Astrocyte of the cerebellum (primary cell): ENCODE data around the gene PTTG1.

Experiments used
- DNase-seq: peaks from one replicate; pipeline ENCODE4 v3.0.0-alpha.2; 2011; ENCODE audit warnings: low read depth
- H3K4me3 ChIP-seq: 2 replicates; pipeline ENCODE4 v1.5.1; 2011; ENCODE audit warnings: mild to moderate bottlenecking, low read depth, low read length, moderate library complexity
- in situ Hi-C: cut with HindIII; loops from 2 replicates; pipeline ENCODE4 v1.10.0; 2017; ENCODE audit warnings: low sequenced_read_pairs
- TF ChIP-seq, protein P1 (sequence below): IDR thresholded peaks from 2 replicates; pipeline ENCODE4 v1.5.1; 2012; ENCODE audit warnings: low read length, low read depth, moderate library complexity, mild to moderate bottlenecking; ENCODE audit errors: missing control alignments

The PTTG1 gene

DNA sequence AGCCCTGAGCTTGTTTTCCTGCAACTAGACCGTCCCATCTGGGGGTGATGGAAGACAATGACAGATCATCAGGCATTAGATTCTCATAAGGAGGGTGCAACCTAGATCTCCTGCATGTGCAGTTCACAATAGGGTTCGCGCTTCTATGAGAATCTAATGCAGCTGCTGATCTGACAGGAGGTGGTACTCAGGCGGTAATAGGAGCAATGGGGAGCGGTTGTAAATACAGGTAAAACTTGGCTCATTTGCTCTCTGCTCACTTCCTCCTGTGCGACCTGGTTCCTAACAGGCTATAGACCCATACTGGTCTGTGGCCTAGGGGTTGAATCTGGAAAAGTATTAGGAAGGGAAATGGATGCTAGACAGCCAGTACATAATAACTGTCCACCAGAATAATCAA lies 39.7 kb downstream of the PTTG1 start:
- TF ChIP-seq, protein P1, sequence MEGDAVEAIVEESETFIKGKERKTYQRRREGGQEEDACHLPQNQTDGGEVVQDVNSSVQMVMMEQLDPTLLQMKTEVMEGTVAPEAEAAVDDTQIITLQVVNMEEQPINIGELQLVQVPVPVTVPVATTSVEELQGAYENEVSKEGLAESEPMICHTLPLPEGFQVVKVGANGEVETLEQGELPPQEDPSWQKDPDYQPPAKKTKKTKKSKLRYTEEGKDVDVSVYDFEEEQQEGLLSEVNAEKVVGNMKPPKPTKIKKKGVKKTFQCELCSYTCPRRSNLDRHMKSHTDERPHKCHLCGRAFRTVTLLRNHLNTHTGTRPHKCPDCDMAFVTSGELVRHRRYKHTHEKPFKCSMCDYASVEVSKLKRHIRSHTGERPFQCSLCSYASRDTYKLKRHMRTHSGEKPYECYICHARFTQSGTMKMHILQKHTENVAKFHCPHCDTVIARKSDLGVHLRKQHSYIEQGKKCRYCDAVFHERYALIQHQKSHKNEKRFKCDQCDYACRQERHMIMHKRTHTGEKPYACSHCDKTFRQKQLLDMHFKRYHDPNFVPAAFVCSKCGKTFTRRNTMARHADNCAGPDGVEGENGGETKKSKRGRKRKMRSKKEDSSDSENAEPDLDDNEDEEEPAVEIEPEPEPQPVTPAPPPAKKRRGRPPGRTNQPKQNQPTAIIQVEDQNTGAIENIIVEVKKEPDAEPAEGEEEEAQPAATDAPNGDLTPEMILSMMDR, result no peak
- in situ Hi-C loops, result no loop called here
- no peak for DNase-seq
- H3K4me3 ChIP-seq, result no peak overlapping the region

DNA sequence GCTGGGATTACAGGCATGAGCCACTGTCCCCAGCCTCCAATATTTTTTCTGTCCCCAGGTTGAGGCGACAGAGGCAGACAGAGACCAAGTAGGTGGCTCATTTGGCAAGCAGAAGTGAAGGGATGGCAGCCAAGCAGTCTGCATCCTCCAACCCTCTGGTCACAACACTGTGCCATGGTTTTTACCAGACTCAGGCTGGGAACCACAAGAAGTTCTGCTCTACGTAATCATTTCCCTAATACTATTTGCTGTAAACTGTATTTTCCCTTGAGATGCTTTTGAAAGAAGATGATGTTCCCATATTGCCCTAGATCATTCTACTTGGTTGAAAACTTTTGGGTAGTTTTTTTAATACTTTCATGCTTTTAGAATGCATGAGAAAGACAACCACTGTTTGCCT lies 40.5 kb downstream of the PTTG1 start:
- no peak for DNase-seq
- TF ChIP-seq, protein P1, result no peak
- in situ Hi-C loops, result no loop called here
- no peak overlapping the region for H3K4me3 ChIP-seq

DNA sequence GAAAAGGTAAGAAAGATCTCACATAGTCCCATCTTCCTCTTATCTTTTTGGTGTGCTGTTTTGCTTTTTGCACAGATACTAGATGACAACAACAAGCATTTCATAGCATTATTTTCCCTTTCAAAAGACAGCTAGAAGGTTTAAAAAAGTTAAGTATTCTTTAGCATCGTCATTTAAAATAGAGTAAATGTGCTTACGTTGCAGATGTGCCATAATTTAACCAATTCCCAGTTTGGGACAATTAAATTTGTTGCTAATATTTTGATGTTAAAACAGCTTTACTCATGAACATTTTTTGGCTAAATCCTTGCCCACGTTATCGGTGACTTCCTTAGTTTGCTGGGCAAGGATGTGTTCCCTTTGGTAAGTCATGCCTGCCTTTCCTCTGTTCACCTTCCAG lies 41.6 kb downstream of the PTTG1 start:
- DNase-seq, result no peak
- H3K4me3 ChIP-seq, result no peak overlapping the region
- TF ChIP-seq, protein P1, result no peak
- in situ Hi-C loops, result no loop called here

DNA sequence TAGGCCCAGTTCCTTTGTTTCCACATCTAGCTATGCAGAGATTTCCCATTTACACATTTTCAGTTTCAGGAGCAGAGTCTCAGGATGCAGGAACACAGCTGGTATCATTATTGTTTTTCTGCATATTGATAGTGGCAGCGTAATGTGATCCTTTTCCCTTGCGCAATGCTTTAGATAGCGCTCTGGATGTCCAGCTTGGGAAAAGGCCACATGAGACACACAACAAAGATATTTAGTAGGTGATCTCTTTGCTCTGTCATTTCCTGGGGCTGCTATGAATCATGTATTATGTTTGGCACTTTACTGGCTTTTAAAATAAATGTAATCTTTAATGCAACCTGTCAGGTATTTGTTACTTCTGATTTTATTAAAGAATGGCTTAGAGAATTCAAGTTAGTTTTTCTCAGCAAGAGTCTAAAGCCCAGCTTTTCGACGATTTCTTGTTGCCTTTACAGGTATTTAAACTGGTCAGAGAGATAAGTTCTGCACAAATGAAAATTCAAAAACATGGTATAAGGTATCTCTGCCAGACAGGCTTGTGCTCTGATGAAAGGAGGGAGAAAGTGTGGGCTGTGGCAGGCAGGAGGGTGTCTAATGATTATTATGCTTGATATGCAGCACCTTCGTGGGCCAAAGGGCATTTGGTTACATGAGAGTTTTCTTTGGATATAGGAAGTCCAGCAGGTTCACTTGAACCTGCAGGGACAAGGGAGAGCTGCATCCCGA lies 42.2 kb downstream of the PTTG1 start:
- in situ Hi-C loops, result no loop called here
- DNase-seq, result peak; percentile 29
- TF ChIP-seq, protein P1, result no peak
- no peak overlapping the region for H3K4me3 ChIP-seq

DNA sequence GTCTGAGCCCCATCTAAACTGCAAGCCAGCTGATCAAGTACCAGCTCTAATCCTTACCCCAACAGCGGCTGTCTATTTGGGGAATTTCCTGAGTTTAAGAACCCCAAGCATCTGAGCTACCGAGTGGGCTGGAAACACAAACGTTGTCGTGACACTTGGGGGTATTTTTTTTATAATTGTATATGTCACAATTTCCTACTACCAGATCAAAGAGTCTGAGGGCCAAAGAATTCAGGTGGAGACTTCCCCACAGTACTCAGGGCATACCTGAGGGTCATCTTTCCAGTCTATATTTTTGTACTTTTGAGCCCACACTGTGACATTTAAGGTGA lies 42.8 kb downstream of the PTTG1 start:
- TF ChIP-seq, protein P1, result no peak
- in situ Hi-C loops, result no loop called here

DNA sequence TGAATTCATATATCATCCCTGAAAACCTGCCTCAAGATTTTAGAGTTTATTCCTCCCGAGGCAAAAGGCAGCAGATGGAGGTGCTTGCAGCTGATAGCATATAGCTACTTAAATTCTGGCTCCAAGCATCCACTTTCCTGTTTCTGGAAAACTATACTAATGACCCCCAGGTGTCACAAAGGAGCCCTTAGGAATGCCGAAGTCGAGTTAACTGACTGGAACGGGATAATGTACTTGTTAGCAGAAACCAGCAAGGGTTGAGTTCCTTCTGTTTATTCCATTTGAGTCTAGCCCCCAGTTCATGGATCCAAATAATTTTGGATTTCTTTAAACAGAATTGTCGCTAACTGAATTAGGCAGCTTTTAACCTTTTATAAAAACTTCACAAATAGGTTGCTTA lies 44.5 kb downstream of the PTTG1 start:
- TF ChIP-seq, protein P1, result no peak
- in situ Hi-C loops, result no loop called here
- no peak for DNase-seq
- no peak overlapping the region for H3K4me3 ChIP-seq

More for the DNA sequence above, 42.8 kb downstream of the PTTG1 start:
- no peak overlapping the region for H3K4me3 ChIP-seq
- DNase-seq, result no peak
